Activated B cell treated with CpG ODN at 0.5 μM for 24 hours (primary cell): ENCODE results near the gene SLC25A30. TPM values are rescaled to one million over a fixed set of nuclear protein-coding genes. Genes with fewer than 3 reads are reported as not detected.
A peak's percentile ranks its signal among the peaks of the same experiment; 100 is the strongest.
"Not testable (repeated sequence)": the region's sequence is repeated elsewhere in the genome, so short reads cannot be mapped to it uniquely, and the experiment has no call there.

ENCODE experiments used
- ATAC-seq: fragments of 200-7000 bp; cut with Tn5 transposase; one replicate; pipeline ENCODE4 v1.10.0; 2021; ENCODE audit warnings: low read depth, mild to moderate bottlenecking, moderate library complexity
- CTCF ChIA-PET: fragments of 350-600 bp; sonication (Branson Sonifier 250); formaldehyde crosslinking; loops from one replicate; lab custom pipeline; 2021; ENCODE audit warnings: antibody characterized with exemption; lab: Charles Lee
- POLR2A ChIA-PET: fragments of 350-600 bp; sonication (Branson Sonifier 250); formaldehyde crosslinking; loops from one replicate; lab custom pipeline; 2021; ENCODE audit warnings: antibody characterized with exemption; lab: Charles Lee
- DNase-seq: peaks from one replicate; pipeline ENCODE4 v3.0.0; 2022
- H3K27ac Mint-ChIP-seq: one replicate; pipeline ENCODE4 v1.8.0; 2020; ENCODE audit warnings: mixed read lengths
- H3K27me3 Mint-ChIP-seq: one replicate; pipeline ENCODE4 v1.8.0; 2021; ENCODE audit warnings: mixed read lengths
- H3K36me3 Mint-ChIP-seq: one replicate; pipeline ENCODE4 v1.8.0; 2021; ENCODE audit warnings: low read depth, mixed read lengths
- H3K4me1 Mint-ChIP-seq: one replicate; pipeline ENCODE4 v1.8.0; 2021; ENCODE audit warnings: mixed read lengths
- H3K4me3 Mint-ChIP-seq: one replicate; pipeline ENCODE4 v1.8.0; 2020; ENCODE audit warnings: mild to moderate bottlenecking, mixed read lengths
- H3K9me3 Mint-ChIP-seq: one replicate; pipeline ENCODE4 v1.8.0; 2020; ENCODE audit warnings: mixed read lengths
- intact Hi-C: fragments of 100-400 bp; cut with micrococcal nuclease; formaldehyde crosslinking; loops from one replicate; pipeline ENCODE4 v1.15.1; 2024
- total RNA-seq: library from RNA; stranded (reverse); gene quantifications from 2 replicates; pipeline ENCODE4 v1.2.3, GENCODE V29; 2022
- TF ChIP-seq, protein P1 (sequence below): fragments of 200-600 bp; IDR thresholded peaks from one replicate; pipeline ENCODE4 v1.8.0; 2022; ENCODE audit warnings: antibody characterized with exemption, mild to moderate bottlenecking

The SLC25A30 gene
- total RNA-seq, 1 donor from 2014 or later, result 19.3 TPM

DNA sequence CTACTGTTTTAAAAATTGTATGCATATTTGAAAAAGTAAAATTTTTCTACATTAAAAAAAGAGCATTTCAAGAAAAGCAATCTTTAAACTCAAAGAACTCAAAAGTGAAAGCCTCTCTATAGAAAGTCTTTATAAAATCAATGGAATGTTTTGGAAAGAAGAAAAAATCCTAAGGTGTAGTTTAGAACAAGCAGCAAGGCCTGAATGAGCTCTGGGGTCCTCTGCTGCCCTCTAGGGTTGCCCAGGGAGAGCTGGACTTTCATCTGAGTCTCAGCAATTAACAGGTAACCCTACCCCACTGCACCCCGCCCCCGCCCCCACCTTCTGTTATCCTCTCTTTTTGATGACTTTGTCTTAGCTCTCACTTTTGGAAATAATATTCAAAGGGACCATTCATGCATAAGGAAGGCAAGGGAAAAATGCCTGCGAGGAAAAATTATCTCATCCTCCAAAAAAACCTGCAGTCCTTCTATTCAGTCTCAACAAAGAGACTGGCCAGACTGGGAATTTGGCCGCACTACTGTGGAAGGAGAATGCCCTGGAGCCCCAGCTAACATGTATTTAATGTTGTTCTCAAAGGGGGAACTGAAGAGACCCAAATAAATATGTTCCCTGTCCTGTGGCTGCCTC lies 24.1 kb downstream of the SLC25A30 start:
- no peak for DNase-seq
- H3K27me3 Mint-ChIP-seq, result no peaks in the 10 kb centered on the region
- TF ChIP-seq, protein P1, sequence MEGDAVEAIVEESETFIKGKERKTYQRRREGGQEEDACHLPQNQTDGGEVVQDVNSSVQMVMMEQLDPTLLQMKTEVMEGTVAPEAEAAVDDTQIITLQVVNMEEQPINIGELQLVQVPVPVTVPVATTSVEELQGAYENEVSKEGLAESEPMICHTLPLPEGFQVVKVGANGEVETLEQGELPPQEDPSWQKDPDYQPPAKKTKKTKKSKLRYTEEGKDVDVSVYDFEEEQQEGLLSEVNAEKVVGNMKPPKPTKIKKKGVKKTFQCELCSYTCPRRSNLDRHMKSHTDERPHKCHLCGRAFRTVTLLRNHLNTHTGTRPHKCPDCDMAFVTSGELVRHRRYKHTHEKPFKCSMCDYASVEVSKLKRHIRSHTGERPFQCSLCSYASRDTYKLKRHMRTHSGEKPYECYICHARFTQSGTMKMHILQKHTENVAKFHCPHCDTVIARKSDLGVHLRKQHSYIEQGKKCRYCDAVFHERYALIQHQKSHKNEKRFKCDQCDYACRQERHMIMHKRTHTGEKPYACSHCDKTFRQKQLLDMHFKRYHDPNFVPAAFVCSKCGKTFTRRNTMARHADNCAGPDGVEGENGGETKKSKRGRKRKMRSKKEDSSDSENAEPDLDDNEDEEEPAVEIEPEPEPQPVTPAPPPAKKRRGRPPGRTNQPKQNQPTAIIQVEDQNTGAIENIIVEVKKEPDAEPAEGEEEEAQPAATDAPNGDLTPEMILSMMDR, result no peak
- ATAC-seq, result peak; percentile 74
- POLR2A ChIA-PET, result interaction anchor here (1.1 to 3.2 kb wide), 2 partner anchors 23 to 27 kb away, joined by 6 to 14 read pairs; partner anchors contain the start of gene SLC25A30
- no peaks in the 10 kb centered on the region for H3K4me1 Mint-ChIP-seq
- CTCF ChIA-PET, result interaction anchor here (1.0 to 4.8 kb wide), 9 partner anchors 10 to 421 kb away, joined by 3 to 26 read pairs (median 5); no protein-coding TSS in a partner anchor
- intact Hi-C loops, result loop anchor here (1.0 kb wide), 3 partner anchors 23 to 347 kb away; partner anchors contain the start of gene TPT1
- no peaks in the 10 kb centered on the region for H3K9me3 Mint-ChIP-seq
- H3K36me3 Mint-ChIP-seq, result peaks cover 64% of the 10 kb centered on the region
- H3K27ac Mint-ChIP-seq, result no peak overlapping the region
- no peak overlapping the region for H3K4me3 Mint-ChIP-seq

DNA sequence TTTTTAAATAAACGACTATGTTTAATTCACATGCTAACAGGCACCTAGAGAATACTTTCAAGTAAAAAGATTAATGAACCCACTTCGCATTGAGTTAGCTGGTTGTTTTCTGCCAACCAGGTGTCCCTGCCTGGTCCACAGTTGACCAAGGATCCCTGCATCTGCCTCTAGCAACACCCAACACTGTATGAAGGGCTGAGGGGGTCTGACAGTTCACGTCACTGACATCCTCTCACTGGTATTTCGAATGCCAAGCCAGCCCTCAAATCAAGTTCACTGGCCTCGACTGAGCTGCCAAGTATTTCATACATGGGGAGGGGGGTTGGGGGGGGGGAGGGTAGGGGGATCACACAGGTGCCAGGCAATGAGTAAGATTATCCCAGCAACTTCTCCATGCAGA lies 25.4 kb downstream of the SLC25A30 start:
- no peaks in the 10 kb centered on the region for H3K4me1 Mint-ChIP-seq
- TF ChIP-seq, protein P1, result no peak
- CTCF ChIA-PET, result interaction anchor here (1.2 to 4.8 kb wide), 7 partner anchors 8 to 419 kb away, joined by 3 to 26 read pairs (median 8); no protein-coding TSS in a partner anchor
- no peaks in the 10 kb centered on the region for H3K9me3 Mint-ChIP-seq
- no peak overlapping the region for H3K4me3 Mint-ChIP-seq
- POLR2A ChIA-PET, result interaction anchor here (3.2 kb wide), 1 partner anchor 25 kb away, joined by 14 read pairs; the partner anchor contains the start of gene SLC25A30
- intact Hi-C loops, result no loop called here
- H3K27ac Mint-ChIP-seq, result no peak overlapping the region
- ATAC-seq (no peak), DNase-seq (no peak)
- H3K27me3 Mint-ChIP-seq, result no peaks in the 10 kb centered on the region
- peaks cover 51% of the 10 kb centered on the region for H3K36me3 Mint-ChIP-seq

DNA sequence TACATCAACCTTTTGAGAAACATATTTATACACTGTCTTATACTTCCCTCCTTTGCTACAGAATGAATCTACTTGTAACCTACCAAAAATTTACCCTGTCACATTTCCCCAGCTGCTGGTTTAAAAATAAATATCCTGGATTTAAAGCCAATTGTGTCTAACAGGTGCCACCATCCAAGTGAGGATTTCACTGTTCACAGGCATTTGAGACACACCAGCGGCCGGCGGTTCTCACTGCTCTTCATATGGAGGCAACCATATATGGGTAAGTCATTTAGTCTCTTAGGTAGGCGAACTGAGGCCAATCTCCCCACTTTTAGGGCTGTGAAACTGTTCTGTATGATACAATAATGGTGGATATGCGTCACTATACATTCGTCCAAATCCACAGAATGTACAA lies 26.2 kb downstream of the SLC25A30 start:
- peaks cover 54% of the 10 kb centered on the region for H3K36me3 Mint-ChIP-seq
- intact Hi-C loops, result no loop called here
- no peaks in the 10 kb centered on the region for H3K9me3 Mint-ChIP-seq
- ATAC-seq, result no peak
- H3K4me3 Mint-ChIP-seq, result no peak overlapping the region
- DNase-seq, result no peak
- H3K4me1 Mint-ChIP-seq, result no peaks in the 10 kb centered on the region
- no peak overlapping the region for H3K27ac Mint-ChIP-seq
- CTCF ChIA-PET, result interaction anchor here (1.4 to 4.8 kb wide), 2 partner anchors 11 to 345 kb away, joined by 3 to 25 read pairs; no protein-coding TSS in a partner anchor
- TF ChIP-seq, protein P1, result no peak
- no peaks in the 10 kb centered on the region for H3K27me3 Mint-ChIP-seq
- POLR2A ChIA-PET, result no interaction called here

DNA sequence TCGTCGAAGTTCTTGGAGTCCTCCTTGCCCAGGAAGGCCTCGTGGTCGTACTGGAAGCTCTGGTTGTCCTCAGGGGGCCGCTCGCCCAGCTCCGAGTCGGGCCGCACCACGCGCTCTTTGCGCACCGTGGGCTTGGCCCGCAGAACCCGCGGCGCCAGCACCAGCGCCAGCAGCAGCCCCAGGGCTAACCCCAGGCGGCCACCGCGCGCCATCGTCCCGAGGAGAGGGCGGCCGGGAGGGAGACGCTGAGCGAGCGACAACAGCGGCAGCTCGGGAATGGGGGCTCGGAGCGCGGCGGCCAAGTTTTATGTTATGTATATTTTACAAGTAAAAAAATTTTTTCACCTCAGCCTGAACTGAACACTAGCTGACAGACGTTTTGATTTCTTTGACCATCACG lies 27.0 kb downstream of the SLC25A30 start:
- POLR2A ChIA-PET, intact Hi-C loops, H3K27ac Mint-ChIP-seq, H3K4me3 Mint-ChIP-seq, DNase-seq, ATAC-seq, H3K27me3 Mint-ChIP-seq, H3K4me1 Mint-ChIP-seq, H3K9me3 Mint-ChIP-seq, CTCF ChIA-PET: not testable (repeated sequence)
- peaks cover 48% of the 10 kb centered on the region for H3K36me3 Mint-ChIP-seq

DNA sequence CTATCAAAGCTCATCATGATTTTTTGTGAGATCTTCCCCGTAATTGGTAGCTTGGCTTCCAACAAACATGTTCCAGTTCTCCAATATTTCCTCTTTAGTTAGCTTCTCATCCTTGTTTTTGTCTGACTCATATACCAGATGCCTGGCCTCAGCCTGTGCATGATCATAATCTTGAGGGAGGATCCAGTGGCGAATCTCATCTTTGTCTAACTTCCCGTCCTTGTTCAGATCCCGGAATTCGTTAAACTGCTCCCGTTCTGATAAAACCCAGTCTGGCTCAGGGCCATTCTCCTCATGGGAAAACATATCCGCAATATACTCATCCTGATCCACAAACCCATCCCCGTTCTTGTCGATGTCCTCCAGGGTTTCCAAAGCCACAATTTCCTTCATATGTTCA lies 27.8 kb downstream of the SLC25A30 start:
- ATAC-seq, H3K4me1 Mint-ChIP-seq, H3K27ac Mint-ChIP-seq, H3K27me3 Mint-ChIP-seq, H3K4me3 Mint-ChIP-seq, CTCF ChIA-PET, H3K9me3 Mint-ChIP-seq, DNase-seq, intact Hi-C loops: not testable (repeated sequence)
- H3K36me3 Mint-ChIP-seq, result peaks cover 40% of the 10 kb centered on the region
- POLR2A ChIA-PET, result interaction anchor here (0.5 kb wide), 1 partner anchor 44 kb away, joined by 5 read pairs; no protein-coding TSS in a partner anchor

DNA sequence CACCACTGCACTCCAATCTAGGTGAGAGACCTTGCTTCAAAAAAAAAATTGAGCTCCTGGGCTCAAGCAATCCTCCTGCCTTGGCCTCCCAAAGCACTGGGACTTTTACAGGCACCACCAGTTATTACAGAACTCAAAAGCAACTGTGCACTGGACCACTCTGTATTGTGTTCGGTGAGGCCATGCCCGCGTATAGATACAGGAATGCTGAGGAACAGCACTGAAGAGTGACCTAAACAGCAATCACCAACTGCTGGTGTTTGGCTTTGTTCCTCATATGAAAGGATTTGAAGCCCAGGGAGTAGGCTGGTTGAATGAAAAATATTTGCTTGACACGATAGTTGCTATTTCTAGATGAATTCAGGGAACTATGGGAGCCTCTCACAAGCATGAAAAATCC lies 29.5 kb downstream of the SLC25A30 start:
- H3K4me3 Mint-ChIP-seq, result no peak overlapping the region
- H3K9me3 Mint-ChIP-seq, result no peaks in the 10 kb centered on the region
- TF ChIP-seq, protein P1, result no peak
- ATAC-seq (no peak), DNase-seq (no peak)
- peaks cover 43% of the 10 kb centered on the region for H3K36me3 Mint-ChIP-seq
- H3K27me3 Mint-ChIP-seq, result no peaks in the 10 kb centered on the region
- no peak overlapping the region for H3K27ac Mint-ChIP-seq
- ChIA-PET CTCF (no interaction called here), POLR2A (no interaction called here)
- intact Hi-C loops, result no loop called here
- H3K4me1 Mint-ChIP-seq, result no peaks in the 10 kb centered on the region

DNA sequence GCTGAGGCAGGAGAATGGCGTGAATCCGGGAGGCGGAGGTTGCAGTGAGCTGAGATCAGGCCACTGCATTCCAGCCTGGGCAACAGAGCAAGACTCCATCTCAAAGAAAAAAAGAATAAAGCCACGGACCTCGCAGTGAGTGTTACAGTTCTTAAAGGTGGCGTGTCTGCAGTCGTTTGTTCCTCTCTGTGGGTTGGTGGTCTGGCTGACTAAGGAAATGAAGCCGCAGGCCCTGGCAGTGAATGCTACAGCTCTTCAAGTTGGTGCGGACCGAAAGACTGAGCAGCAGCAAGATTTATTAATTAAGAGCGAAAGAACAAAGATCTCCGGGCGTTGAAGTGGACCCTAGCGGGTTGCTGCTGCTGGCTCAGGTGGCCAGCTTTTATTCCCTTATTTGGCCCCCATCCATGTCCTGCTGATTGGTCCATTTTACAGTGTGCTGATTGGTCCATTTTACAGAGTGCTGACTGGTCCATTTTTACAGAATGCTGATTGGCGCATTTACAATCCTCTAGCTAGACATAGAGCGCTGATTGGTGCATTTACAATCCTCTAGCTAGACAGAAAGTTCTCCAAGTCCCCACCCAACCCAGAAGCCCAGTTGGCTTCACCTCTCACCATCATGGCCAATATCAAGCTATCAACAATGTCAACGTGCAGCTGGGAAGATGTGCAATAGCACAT lies 31.1 kb downstream of the SLC25A30 start:
- CTCF ChIA-PET, H3K9me3 Mint-ChIP-seq, ATAC-seq, intact Hi-C loops, POLR2A ChIA-PET, DNase-seq, H3K4me1 Mint-ChIP-seq, H3K27ac Mint-ChIP-seq, H3K27me3 Mint-ChIP-seq, H3K4me3 Mint-ChIP-seq: not testable (repeated sequence)
- peaks cover 37% of the 10 kb centered on the region for H3K36me3 Mint-ChIP-seq
